GM12878 (cell line): Measurements from ENCODE around the gene SEC63. TPM values are rescaled to one million over a fixed set of nuclear protein-coding genes. Genes with fewer than 3 reads are reported as not detected.

Experiments used
- ATAC-seq: fragments of 200-7000 bp; cut with Tn5 transposase; 3 replicates; pipeline ENCODE4 v1.9.1; 2020; ENCODE audit warnings: mild to moderate bottlenecking, moderate library complexity
- BruUV-seq: library from RNA; stranded (reverse); fragments of 400-500 nt; replicated peaks from 2 replicates; lab custom pipeline; 2021; lab: Mats Ljungman, UMichigan
- CTCF ChIA-PET: fragments of 300-600 bp; sonication (Branson Sonifier 250); formaldehyde crosslinking; extraction: SDS; loops from one replicate; lab custom pipeline; 2021; ENCODE audit warnings: inconsistent platforms; lab: Yijun Ruan, JAX
- POLR2A ChIA-PET: fragments of 350-600 bp; formaldehyde crosslinking; extraction: SDS; loops from one replicate; lab custom pipeline; 2021; ENCODE audit warnings: inconsistent platforms; lab: Charles Lee
- RAD21 ChIA-PET: fragments of 300-600 bp; sonication (Branson Sonifier 250); formaldehyde crosslinking; loops from one replicate; lab custom pipeline; 2023; ENCODE audit warnings: antibody characterized with exemption; ENCODE audit not compliant: unreplicated experiment; lab: Charles Lee
- SMC1A ChIA-PET: fragments of 300-600 bp; sonication (Branson Sonifier 250); formaldehyde crosslinking; loops from one replicate; lab custom pipeline; 2023; ENCODE audit not compliant: unreplicated experiment, uncharacterized antibody; lab: Charles Lee
- DNase-seq: peaks from one replicate; pipeline ENCODE4 v3.0.0-alpha.2; 2011; ENCODE audit warnings: low read depth, low spot score
- FAIRE-seq: peaks from 3 replicates; lab custom pipeline; 2011; peaks lifted over from hg19 to GRCh38; lab: Jason Lieb, UNC
- H2AFZ ChIP-seq: 2 replicates; pipeline ENCODE4 v1.6.0; 2011; ENCODE audit warnings: low read depth, low read length, control low read depth; ENCODE audit not compliant: control insufficient read depth
- H3K27ac ChIP-seq: 2 replicates; pipeline ENCODE4 v1.5.1; 2011; ENCODE audit warnings: control low read depth; ENCODE audit not compliant: control insufficient read depth, insufficient read depth
- H3K27me3 ChIP-seq, 2 experiments: replicated peaks in 1 of 2; 2 replicates each; pipeline versions ENCODE4 v1.6.0 to v1.6.1; 2011; ENCODE audit warnings: low read length in 1 of 2; ENCODE audit not compliant: control insufficient read depth in 2 of 2, insufficient read depth in 2 of 2
- H3K36me3 ChIP-seq, 2 experiments: 2 replicates each; pipeline ENCODE4 v1.5.1; 2011; ENCODE audit warnings: low read length in 1 of 2; ENCODE audit not compliant: control insufficient read depth in 2 of 2, insufficient read depth in 2 of 2
- H3K4me1 ChIP-seq: 2 replicates; pipeline ENCODE4 v1.6.1; 2011; ENCODE audit warnings: mild to moderate bottlenecking, low read length, moderate library complexity, mixed read lengths; ENCODE audit not compliant: control insufficient read depth, insufficient read depth
- H3K4me2 ChIP-seq: 2 replicates; pipeline ENCODE4 v1.6.0; 2011; ENCODE audit warnings: control low read depth; ENCODE audit not compliant: control insufficient read depth, insufficient read depth
- H3K4me3 ChIP-seq: fragments of 200-600 bp; sonication (generic); 2 replicates; pipeline ENCODE4 v1.5.1; 2016
- H3K79me2 ChIP-seq: 2 replicates; pipeline ENCODE4 v1.6.0; 2011; ENCODE audit warnings: low read length; ENCODE audit not compliant: control insufficient read depth, insufficient read depth
- H3K9ac ChIP-seq: 2 replicates; pipeline ENCODE4 v1.8.0; 2011; ENCODE audit warnings: low read length, control low read depth, mixed read lengths; ENCODE audit not compliant: control insufficient read depth, insufficient read depth
- H3K9me3 ChIP-seq: replicated peaks from 3 replicates; pipeline ENCODE4 v1.5.1; 2011; ENCODE audit warnings: mild to moderate bottlenecking, low read length; ENCODE audit not compliant: control insufficient read depth, insufficient read depth
- H4K20me1 ChIP-seq: 2 replicates; pipeline ENCODE4 v1.6.0; 2011; ENCODE audit not compliant: control insufficient read depth, insufficient read depth
- ASH2L ChIP-seq: fragments of 300-600, 200-600 bp; sonication (generic); IDR thresholded peaks from 2 replicates; pipeline ENCODE4 v1.6.1; 2017; ENCODE audit warnings: low read depth, mild to moderate bottlenecking, borderline replicate concordance
- CBFB ChIP-seq: IDR thresholded peaks from 2 replicates; pipeline ENCODE4 v1.6.1; 2016; ENCODE audit warnings: antibody characterized with exemption, low read depth
- CBX3 ChIP-seq: fragments of 200-600 bp; sonication (generic); IDR thresholded peaks from 2 replicates; pipeline ENCODE4 v1.6.1; 2016; ENCODE audit warnings: low read depth, borderline replicate concordance
- CHD1 ChIP-seq: IDR thresholded peaks from 2 replicates; pipeline ENCODE4 v1.6.1; 2012; ENCODE audit warnings: low read depth, low read length, improper control_type of control experiment
- DPF2 ChIP-seq: fragments of 450-650 bp; IDR thresholded peaks from 2 replicates; pipeline ENCODE4 v1.6.1; 2017; ENCODE audit warnings: mild to moderate bottlenecking
- EP300 ChIP-seq, 2 experiments: fragments of 150-350 bp in 1 of 2; IDR thresholded peaks; 2 replicates each; pipeline ENCODE4 v1.6.1; 2011 to 2012; ENCODE audit warnings: low read depth in 2 of 2, low read length in 2 of 2, borderline replicate concordance in 1 of 2, improper control_type of control experiment in 1 of 2, inconsistent platforms in 1 of 2; ENCODE audit not compliant: control insufficient read depth in 1 of 2
- EZH2 ChIP-seq: IDR thresholded peaks from 2 replicates; pipeline ENCODE4 v1.6.1; 2012; ENCODE audit warnings: low read depth, mild to moderate bottlenecking, control low read depth, inconsistent platforms, low read length, borderline replicate concordance; ENCODE audit not compliant: control insufficient read depth
- HDAC2 ChIP-seq: fragments of 200-600 bp; sonication (generic); IDR thresholded peaks from 2 replicates; pipeline ENCODE4 v1.6.1; 2017
- HDGF ChIP-seq: fragments of 450-650 bp; IDR thresholded peaks from 2 replicates; pipeline ENCODE4 v1.6.1; 2016; ENCODE audit warnings: antibody characterized with exemption
- MEF2B ChIP-seq: fragments of 450-650 bp; IDR thresholded peaks from 2 replicates; pipeline ENCODE4 v1.6.1; 2018; ENCODE audit warnings: mild to moderate bottlenecking, moderate library complexity; ENCODE audit not compliant: partially characterized antibody, poor library complexity, severe bottlenecking
- MLLT1 ChIP-seq: fragments of 450-650 bp; IDR thresholded peaks from 2 replicates; pipeline ENCODE4 v1.6.1; 2016; ENCODE audit warnings: mild to moderate bottlenecking
- MTA3 ChIP-seq: IDR thresholded peaks from 2 replicates; pipeline ENCODE4 v1.6.1; 2012; ENCODE audit warnings: low read length, inconsistent platforms, borderline replicate concordance
- RAD21 ChIP-seq: IDR thresholded peaks from 2 replicates; pipeline ENCODE4 v1.6.1; 2011; ENCODE audit warnings: mild to moderate bottlenecking, low read depth, low read length, moderate library complexity; ENCODE audit not compliant: insufficient read depth
- SMARCA5 ChIP-seq: fragments of 450-650 bp; IDR thresholded peaks from 2 replicates; pipeline ENCODE4 v1.6.1; 2017; ENCODE audit warnings: mild to moderate bottlenecking
- SMC3 ChIP-seq: IDR thresholded peaks from 2 replicates; pipeline ENCODE4 v1.6.1; 2011; ENCODE audit warnings: low read length, improper control_type of control experiment, borderline replicate concordance
- TBL1XR1 ChIP-seq: IDR thresholded peaks from 2 replicates; pipeline ENCODE4 v1.6.1; 2012; ENCODE audit warnings: low read depth, low read length, improper control_type of control experiment
- ZSCAN29 ChIP-seq: fragments of 450-650 bp; IDR thresholded peaks from 2 replicates; pipeline ENCODE4 v1.6.1; 2017; ENCODE audit warnings: mild to moderate bottlenecking, moderate library complexity
- ZZZ3 ChIP-seq: IDR thresholded peaks from 2 replicates; pipeline ENCODE4 v1.6.1; 2011; ENCODE audit warnings: low read depth; ENCODE audit not compliant: control insufficient read depth, insufficient read length
- WGBS: methylation state at CpG from one replicate; pipeline ENCODE4 v1.1.6; 2016; ENCODE audit warnings: low lambda C conversion rate; ENCODE audit not compliant: insufficient replicate concordance, insufficient coverage; ENCODE audit errors: missing lambda C conversion rate; 5-methylcytosine and 5-hydroxymethylcytosine counted together
- in situ Hi-C: fragments of 300-500 bp; cut with MboI; formaldehyde crosslinking; loops from 9 replicates; pipeline ENCODE4 v1.14.3; 2018; ENCODE audit warnings: mixed read lengths
- intact Hi-C: fragments of 100-400 bp; cut with micrococcal nuclease; formaldehyde crosslinking; loops from one replicate; pipeline ENCODE4 v1.14.2; 2022; ENCODE audit not compliant: unreplicated experiment
- polyA plus RNA-seq, 11 experiments: library from polyadenylated mRNA; depleted of rRNA in 4 of 11; unstranded in 6 of 11; stranded (reverse) in 5 of 11; fragments of >200 nt; fragmentation: Nextera tagmentation in 4 of 11; fragmentation: Illumina TruSeq in 1 of 11; extraction: Ambion mirVana in 4 of 11; extraction: Trizol in 1 of 11; gene quantifications; 1 replicate in 1 of 11; 2 replicates in 10 of 11; pipeline versions ENCODE4 v1.2.1 to v1.2.3, GENCODE V29; 2011 to 2016; ENCODE audit warnings: inconsistent platforms in 2 of 11, missing spikeins in 2 of 11, low read depth in 1 of 11
- total RNA-seq, 4 experiments: library from RNA; depleted of rRNA in 3 of 4; stranded (reverse); fragments of >200 nt in 3 of 4; fragmentation: Illumina TruSeq in 1 of 4; extraction: Trizol in 1 of 4; gene quantifications; 2 replicates each; pipeline versions ENCODE4 v1.2.1 to v1.2.3, GENCODE V29; 2013 to 2021
- TF ChIP-seq, protein P1 (sequence below), 3 experiments: IDR thresholded peaks in 2 of 3; conservative IDR thresholded peaks in 1 of 3; 2 replicates each; pipeline ENCODE4 v1.5.1; 2011; ENCODE audit warnings: low read depth in 3 of 3, low read length in 3 of 3, mild to moderate bottlenecking in 3 of 3, control low read depth in 2 of 3, moderate library complexity in 2 of 3, inconsistent platforms in 1 of 3, mixed read lengths in 1 of 3; ENCODE audit not compliant: control insufficient read depth in 2 of 3, insufficient read depth in 1 of 3; ENCODE audit errors: extremely low read depth in 1 of 3
- TF ChIP-seq, protein P2 (sequence below): IDR thresholded peaks from 2 replicates; pipeline ENCODE4 v1.6.1; 2011; ENCODE audit warnings: borderline replicate concordance, low read depth, mild to moderate bottlenecking, moderate library complexity, low read length; ENCODE audit not compliant: insufficient read depth, poor library complexity, severe bottlenecking

Gene SEC63
- total and polyA plus RNA-seq, 10 of the 15 experiments (the other 5 are each of a cell fraction or from before 2014, with no cell fraction given), result 10.1 to 87.0 (median 34.3) TPM

- H3K27ac ChIP-seq, result no peak overlapping the region
- no peak overlapping the region for H2AFZ ChIP-seq
- WGBS, result 56% methylated on average over 1 of the region's 1 CpG
- SMC1A ChIA-PET, result interaction anchor here (0.6 to 1.3 kb wide), 3 partner anchors 72 to 557 kb away, joined by 3 to 4 read pairs (median 4); no protein-coding TSS in a partner anchor
- H4K20me1 ChIP-seq, result no peaks in the 10 kb centered on the region
- DNase-seq, result no peak
- no peak for FAIRE-seq
- no peaks in the 10 kb centered on the region for H3K4me1 ChIP-seq
- intact Hi-C loops, result loop anchor here (1.0 kb wide), 1 partner anchor 549 kb away; no protein-coding TSS in a partner anchor
- H3K4me2 ChIP-seq, result no peak overlapping the region
- no peak overlapping the region for H3K9ac ChIP-seq
- H3K27me3 ChIP-seq, result no peaks in the 10 kb centered on the region; a peak in 1 of 4 replicates
- ATAC-seq, result no peak
- POLR2A ChIA-PET, result interaction anchor here (0.7 kb wide), 1 partner anchor 34 kb away, joined by 4 read pairs; no protein-coding TSS in a partner anchor
- H3K4me3 ChIP-seq, result no peak overlapping the region
- BruUV-seq, result no TSS peak
- in situ Hi-C loops, result loop anchor here (10.0 kb wide), 1 partner anchor 548 kb away; no protein-coding TSS in a partner anchor
- no peaks in the 10 kb centered on the region for H3K9me3 ChIP-seq
- no peaks in the 10 kb centered on the region for H3K79me2 ChIP-seq
- RAD21 ChIA-PET, result interaction anchor here (0.7 kb wide), 2 partner anchors 161 to 594 kb away, joined by 3 read pairs; no protein-coding TSS in a partner anchor
- CTCF ChIA-PET, result interaction anchor here (1.3 to 5.1 kb wide), 3 partner anchors 13 to 515 kb away, joined by 3 to 22 read pairs (median 4); no protein-coding TSS in a partner anchor
- no peaks in the 10 kb centered on the region for H3K36me3 ChIP-seq
- TF ChIP-seq EP300 (IDR thresholded peaks at IDR 0.05; ENCODE audit: borderline replicate concordance in 1 of 2, control insufficient read depth in 1 of 2, low read depth in 2 of 2, low read length in 2 of 2), result no peak
- no peak for TF ChIP-seq ZZZ3
- TF ChIP-seq SMC3, result peak; percentile 18; the same call in 1 of the 2 replicates
- TF ChIP-seq MEF2B, result no peak
- TF ChIP-seq DPF2, result no peak
- no peak for TF ChIP-seq TBL1XR1
- no peak for TF ChIP-seq MLLT1
- peak; percentile 35 for TF ChIP-seq RAD21
- no peak for TF ChIP-seq CHD1
- TF ChIP-seq, protein P1, sequence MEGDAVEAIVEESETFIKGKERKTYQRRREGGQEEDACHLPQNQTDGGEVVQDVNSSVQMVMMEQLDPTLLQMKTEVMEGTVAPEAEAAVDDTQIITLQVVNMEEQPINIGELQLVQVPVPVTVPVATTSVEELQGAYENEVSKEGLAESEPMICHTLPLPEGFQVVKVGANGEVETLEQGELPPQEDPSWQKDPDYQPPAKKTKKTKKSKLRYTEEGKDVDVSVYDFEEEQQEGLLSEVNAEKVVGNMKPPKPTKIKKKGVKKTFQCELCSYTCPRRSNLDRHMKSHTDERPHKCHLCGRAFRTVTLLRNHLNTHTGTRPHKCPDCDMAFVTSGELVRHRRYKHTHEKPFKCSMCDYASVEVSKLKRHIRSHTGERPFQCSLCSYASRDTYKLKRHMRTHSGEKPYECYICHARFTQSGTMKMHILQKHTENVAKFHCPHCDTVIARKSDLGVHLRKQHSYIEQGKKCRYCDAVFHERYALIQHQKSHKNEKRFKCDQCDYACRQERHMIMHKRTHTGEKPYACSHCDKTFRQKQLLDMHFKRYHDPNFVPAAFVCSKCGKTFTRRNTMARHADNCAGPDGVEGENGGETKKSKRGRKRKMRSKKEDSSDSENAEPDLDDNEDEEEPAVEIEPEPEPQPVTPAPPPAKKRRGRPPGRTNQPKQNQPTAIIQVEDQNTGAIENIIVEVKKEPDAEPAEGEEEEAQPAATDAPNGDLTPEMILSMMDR (IDR thresholded peaks at IDR 0.05 in 2 of 3, conservative IDR thresholded peaks at IDR 0.05 in 1 of 3; ENCODE audit: control insufficient read depth in 2 of 3, extremely low read depth in 1 of 3, insufficient read depth in 1 of 3, low read depth in 3 of 3, low read length in 3 of 3), result peak in 1 of 3 experiments; percentile 38; a peak in 2 of 6 replicates
- TF ChIP-seq MTA3, result no peak
- TF ChIP-seq, protein P2, sequence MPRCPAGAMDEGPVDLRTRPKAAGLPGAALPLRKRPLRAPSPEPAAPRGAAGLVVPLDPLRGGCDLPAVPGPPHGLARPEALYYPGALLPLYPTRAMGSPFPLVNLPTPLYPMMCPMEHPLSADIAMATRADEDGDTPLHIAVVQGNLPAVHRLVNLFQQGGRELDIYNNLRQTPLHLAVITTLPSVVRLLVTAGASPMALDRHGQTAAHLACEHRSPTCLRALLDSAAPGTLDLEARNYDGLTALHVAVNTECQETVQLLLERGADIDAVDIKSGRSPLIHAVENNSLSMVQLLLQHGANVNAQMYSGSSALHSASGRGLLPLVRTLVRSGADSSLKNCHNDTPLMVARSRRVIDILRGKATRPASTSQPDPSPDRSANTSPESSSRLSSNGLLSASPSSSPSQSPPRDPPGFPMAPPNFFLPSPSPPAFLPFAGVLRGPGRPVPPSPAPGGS, result no peak
- TF ChIP-seq CBX3, result no peak
- TF ChIP-seq HDGF, result no peak
- no peak for TF ChIP-seq SMARCA5
- no peak for TF ChIP-seq HDAC2
- no peak for TF ChIP-seq ASH2L
- TF ChIP-seq EZH2, result no peak
- TF ChIP-seq CBFB, result no peak
- no peak for TF ChIP-seq ZSCAN29
Observed at GRCh38 chr6:107977283-107977682, 19.3 kb upstream of the SEC63 start.
